Keratinocyte (primary cell): ENCODE results near the gene TEKT2. TPM values are rescaled to one million over a fixed set of nuclear protein-coding genes. Genes with fewer than 3 reads are reported as not detected.

ENCODE experiments used
- DNase-seq: peaks from one replicate; pipeline ENCODE4 v3.0.0-alpha.2; 2011; ENCODE audit warnings: low read depth, missing footprints, low spot score
- FAIRE-seq: peaks from 2 replicates; lab custom pipeline; 2011; peaks lifted over from hg19 to GRCh38; lab: Jason Lieb, UNC
- H2AFZ ChIP-seq: 2 replicates; pipeline ENCODE4 v1.6.0; 2012; ENCODE audit warnings: low read length, control low read depth, inconsistent platforms; ENCODE audit not compliant: control insufficient read depth
- H3K27ac ChIP-seq: 2 replicates; pipeline ENCODE4 v1.5.1; 2011; ENCODE audit warnings: low read length; ENCODE audit not compliant: control insufficient read depth, insufficient read depth
- H3K27me3 ChIP-seq: 3 replicates; pipeline ENCODE4 v1.6.0; 2011; ENCODE audit warnings: low read length; ENCODE audit not compliant: control insufficient read depth, insufficient read depth; ENCODE audit errors: extremely low read depth
- H3K36me3 ChIP-seq, 2 experiments: 2 replicates in 1 of 2; 3 replicates in 1 of 2; pipeline ENCODE4 v1.5.1; 2011; ENCODE audit warnings: low read length in 2 of 2, mild to moderate bottlenecking in 1 of 2; ENCODE audit not compliant: control insufficient read depth in 2 of 2, insufficient read depth in 2 of 2; ENCODE audit errors: extremely low read depth in 1 of 2
- H3K4me1 ChIP-seq: 3 replicates; pipeline ENCODE4 v1.5.1; 2011; ENCODE audit warnings: low read length; ENCODE audit not compliant: control insufficient read depth, insufficient read depth; ENCODE audit errors: extremely low read depth
- H3K4me2 ChIP-seq: 3 replicates; pipeline ENCODE4 v1.6.0; 2011; ENCODE audit warnings: low read depth, low read length; ENCODE audit not compliant: control insufficient read depth, insufficient read depth; ENCODE audit errors: extremely low read depth
- H3K4me3 ChIP-seq, 3 experiments: fragments of 200-600 bp in 1 of 3; sonication (generic) in 1 of 3; 2 replicates in 2 of 3; 3 replicates in 1 of 3; pipeline ENCODE4 v1.5.1; 2011 to 2016; ENCODE audit warnings: low read length in 3 of 3, mild to moderate bottlenecking in 3 of 3, control low read depth in 2 of 3, inconsistent platforms in 1 of 3, low read depth in 1 of 3, mixed read lengths in 1 of 3, mixed run types in 1 of 3, moderate library complexity in 1 of 3; ENCODE audit not compliant: control insufficient read depth in 2 of 3, insufficient read depth in 2 of 3; ENCODE audit errors: extremely low read depth in 1 of 3
- H3K79me2 ChIP-seq: 2 replicates; pipeline ENCODE4 v1.6.0; 2012; ENCODE audit warnings: low read length; ENCODE audit not compliant: control insufficient read depth, insufficient read depth
- H3K9ac ChIP-seq: 3 replicates; pipeline ENCODE4 v1.6.0; 2011; ENCODE audit warnings: low read length; ENCODE audit not compliant: control insufficient read depth, insufficient read depth; ENCODE audit errors: extremely low read depth
- H3K9me1 ChIP-seq: 3 replicates; pipeline ENCODE4 v1.6.0; 2011; ENCODE audit warnings: low read length; ENCODE audit not compliant: control insufficient read depth, insufficient read depth; ENCODE audit errors: extremely low read depth
- H3K9me3 ChIP-seq: 2 replicates; pipeline ENCODE4 v1.5.1; 2012; ENCODE audit warnings: low read depth, low read length; ENCODE audit not compliant: control insufficient read depth
- H4K20me1 ChIP-seq: 3 replicates; pipeline ENCODE4 v1.6.0; 2011; ENCODE audit warnings: low read length; ENCODE audit not compliant: control insufficient read depth, insufficient read depth; ENCODE audit errors: extremely low read depth
- EZH2 ChIP-seq: IDR thresholded peaks from one replicate; pipeline ENCODE4 v1.6.1; 2012; ENCODE audit warnings: inconsistent platforms, mild to moderate bottlenecking, low read length, moderate library complexity
- dilution Hi-C: fragments of 300-500 bp; cut with MboI; formaldehyde crosslinking; loops from one replicate; pipeline ENCODE4 v1.7.0; 2020; ENCODE audit warnings: low sequenced_read_pairs; ENCODE audit not compliant: extremely low pct_ligation_motif_present
- polyA plus RNA-seq, 5 experiments: library from polyadenylated mRNA; depleted of rRNA in 3 of 5; stranded (reverse) in 3 of 5; stranded (forward) in 1 of 5; unstranded in 1 of 5; fragments of >200 nt; gene quantifications; 1 replicate in 1 of 5; 2 replicates in 3 of 5; 3 replicates in 1 of 5; pipeline versions ENCODE4 v1.2.1 to v1.2.3, GENCODE V29; 2011 to 2012; ENCODE audit warnings: missing spikeins in 2 of 5, low read depth in 1 of 5, low replicate concordance in 1 of 5
- TF ChIP-seq, protein P1 (sequence below), 3 experiments: IDR thresholded peaks in 1 of 3; conservative IDR thresholded peaks in 1 of 3; optimal IDR thresholded peaks in 1 of 3; 2 replicates in 2 of 3; 3 replicates in 1 of 3; pipeline versions ENCODE3 to v1.5.1; 2011; ENCODE audit warnings: low read length in 3 of 3, mild to moderate bottlenecking in 3 of 3, moderate library complexity in 2 of 3, control low read depth in 1 of 3, inconsistent platforms in 1 of 3; ENCODE audit not compliant: insufficient read depth in 2 of 3; ENCODE audit errors: extremely low read depth in 1 of 3

TEKT2 gene
- polyA plus RNA-seq, 1 donor (not counting 4 experiments of a cell fraction or from before 2014, with no cell fraction given): 0.03 TPM

DNA sequence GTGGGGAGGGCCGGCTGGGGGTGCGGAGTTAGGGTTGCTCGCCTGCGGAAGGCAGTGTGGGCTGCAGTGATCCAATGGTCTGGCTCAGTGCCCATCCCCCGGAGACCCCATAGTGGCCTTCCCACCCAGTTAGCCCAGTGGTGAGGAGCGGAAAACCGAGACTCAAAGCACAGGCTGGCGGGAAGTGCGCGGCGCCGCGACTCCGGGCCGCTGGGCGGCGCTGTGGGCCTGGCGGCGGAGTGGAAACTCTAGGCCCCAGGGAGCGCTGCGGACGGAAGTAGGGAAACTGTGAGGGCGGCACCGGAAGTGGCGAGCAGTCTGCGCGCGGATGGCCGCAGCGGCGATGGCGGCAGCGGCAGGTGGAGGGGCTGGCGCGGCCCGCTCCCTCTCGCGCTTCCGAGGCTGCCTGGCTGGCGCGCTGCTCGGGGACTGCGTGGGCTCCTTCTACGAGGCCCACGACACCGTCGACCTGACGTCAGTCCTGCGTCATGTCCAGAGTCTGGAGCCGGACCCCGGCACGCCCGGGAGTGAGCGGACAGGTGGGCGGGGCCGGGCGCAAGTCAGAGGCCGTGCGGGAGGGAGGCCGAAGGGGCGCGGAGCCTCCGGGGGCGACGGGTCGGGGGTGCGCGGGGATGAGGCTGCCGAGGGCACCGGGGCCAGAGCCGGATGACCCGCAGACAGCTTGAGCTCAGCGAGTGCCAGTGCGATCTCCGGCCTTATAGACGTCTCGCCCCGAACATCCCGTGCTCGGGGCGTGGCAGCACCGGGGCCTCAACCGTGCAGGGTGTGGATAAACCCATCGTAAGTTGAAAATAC lies 4.9 kb downstream of the TEKT2 start, which contains the start of gene ADPRS:
ADPRS (plus strand) TSS at position 316 of the 816 bp plus-strand sequence; CDS start at position 329, 13 bp downstream.
- H3K27ac ChIP-seq: peak within 1 kb of the TSS; percentile 85
- peak within 1 kb of the TSS; percentile 100 for H3K4me2 ChIP-seq
- no peaks in the 10 kb centered on the region for H4K20me1 ChIP-seq
- H3K9me3 ChIP-seq: no peaks in the 10 kb centered on the region
- DNase-seq (peak; percentile 50), FAIRE-seq (no peak)
- H3K9ac ChIP-seq: peak within 1 kb of the TSS; percentile 90
- H3K27me3 ChIP-seq: no peaks in the 10 kb centered on the region
- no peaks in the 10 kb centered on the region for H3K9me1 ChIP-seq
- dilution Hi-C loops: no loop called here
- peak within 1 kb of the TSS; percentile 77 to 98 (median 92) for H3K4me3 ChIP-seq
- TF ChIP-seq EZH2: no peak
- TF ChIP-seq, protein P1, sequence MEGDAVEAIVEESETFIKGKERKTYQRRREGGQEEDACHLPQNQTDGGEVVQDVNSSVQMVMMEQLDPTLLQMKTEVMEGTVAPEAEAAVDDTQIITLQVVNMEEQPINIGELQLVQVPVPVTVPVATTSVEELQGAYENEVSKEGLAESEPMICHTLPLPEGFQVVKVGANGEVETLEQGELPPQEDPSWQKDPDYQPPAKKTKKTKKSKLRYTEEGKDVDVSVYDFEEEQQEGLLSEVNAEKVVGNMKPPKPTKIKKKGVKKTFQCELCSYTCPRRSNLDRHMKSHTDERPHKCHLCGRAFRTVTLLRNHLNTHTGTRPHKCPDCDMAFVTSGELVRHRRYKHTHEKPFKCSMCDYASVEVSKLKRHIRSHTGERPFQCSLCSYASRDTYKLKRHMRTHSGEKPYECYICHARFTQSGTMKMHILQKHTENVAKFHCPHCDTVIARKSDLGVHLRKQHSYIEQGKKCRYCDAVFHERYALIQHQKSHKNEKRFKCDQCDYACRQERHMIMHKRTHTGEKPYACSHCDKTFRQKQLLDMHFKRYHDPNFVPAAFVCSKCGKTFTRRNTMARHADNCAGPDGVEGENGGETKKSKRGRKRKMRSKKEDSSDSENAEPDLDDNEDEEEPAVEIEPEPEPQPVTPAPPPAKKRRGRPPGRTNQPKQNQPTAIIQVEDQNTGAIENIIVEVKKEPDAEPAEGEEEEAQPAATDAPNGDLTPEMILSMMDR (optimal IDR thresholded peaks at IDR 0.05 in 1 of 3, IDR thresholded peaks at IDR 0.05 in 1 of 3, conservative IDR thresholded peaks at IDR 0.05 in 1 of 3; ENCODE audit: extremely low read depth in 1 of 3, insufficient read depth in 2 of 3, low read length in 3 of 3): peak; percentile 90 to 98 (median 97)
- peak within 1 kb of the TSS; percentile 95 for H2AFZ ChIP-seq
- H3K4me1 ChIP-seq: peaks cover 16% of the 10 kb centered on the region
- H3K36me3 ChIP-seq: peaks cover 24 to 35% of the 10 kb centered on the region in 2 experiments
- H3K79me2 ChIP-seq: peaks cover 34% of the 10 kb centered on the region

DNA sequence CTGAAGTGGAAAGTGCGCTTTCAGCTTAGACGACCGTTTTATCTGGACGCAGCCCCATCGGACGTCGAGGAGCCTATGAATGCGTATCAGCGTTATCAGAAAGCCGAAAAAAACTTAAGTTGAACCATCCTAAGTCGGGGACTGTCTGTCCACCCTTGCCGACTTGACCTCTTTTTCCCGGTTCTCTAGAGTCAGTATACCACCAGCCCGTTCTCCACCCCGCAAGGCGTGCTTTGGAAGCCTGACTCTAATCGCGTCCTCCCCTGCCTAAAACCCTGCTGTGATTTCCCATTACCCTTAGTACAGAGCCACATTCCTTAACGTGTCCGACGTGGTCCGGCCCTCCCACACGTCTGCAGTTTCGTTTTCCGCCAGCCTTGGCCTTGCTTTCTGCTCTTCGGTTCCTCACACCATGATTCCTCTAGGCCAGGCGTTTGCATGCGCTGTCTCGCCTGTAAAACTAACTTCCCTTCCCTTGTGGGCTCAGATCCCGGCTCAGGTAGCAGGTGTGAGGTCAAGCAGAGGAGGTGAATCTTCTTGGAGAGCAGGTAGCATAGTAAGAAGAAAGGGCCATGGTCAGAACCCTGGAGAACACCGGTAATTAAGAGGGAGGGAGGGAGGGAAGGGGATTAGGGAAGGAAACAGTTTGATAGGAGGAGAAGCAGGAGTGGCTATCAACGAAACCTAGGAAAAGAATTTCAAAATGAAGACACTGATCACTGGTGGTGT lies 5.7 kb downstream of the TEKT2 start:
- TF ChIP-seq, protein P1 (optimal IDR thresholded peaks at IDR 0.05 in 1 of 3, IDR thresholded peaks at IDR 0.05 in 1 of 3, conservative IDR thresholded peaks at IDR 0.05 in 1 of 3; ENCODE audit: extremely low read depth in 1 of 3, insufficient read depth in 2 of 3, low read length in 3 of 3): no peak
- TF ChIP-seq EZH2: no peak
- H3K4me2 ChIP-seq: peak overlapping the region; percentile 100
- peaks cover 34% of the 10 kb centered on the region for H3K79me2 ChIP-seq
- dilution Hi-C loops: no loop called here
- peak overlapping the region; percentile 85 for H3K27ac ChIP-seq
- no peaks in the 10 kb centered on the region for H3K27me3 ChIP-seq
- H3K9me1 ChIP-seq: no peaks in the 10 kb centered on the region
- H3K4me1 ChIP-seq: peaks cover 10% of the 10 kb centered on the region
- H4K20me1 ChIP-seq: no peaks in the 10 kb centered on the region
- DNase-seq (no peak), FAIRE-seq (peak; percentile 9)
- peaks cover 28 to 42% of the 10 kb centered on the region in 2 experiments for H3K36me3 ChIP-seq
- no peaks in the 10 kb centered on the region for H3K9me3 ChIP-seq
- peak overlapping the region; percentile 93 for H2AFZ ChIP-seq
- H3K4me3 ChIP-seq: peak overlapping the region; percentile 77 to 98 (median 92)
- peak overlapping the region; percentile 90 for H3K9ac ChIP-seq
